Erythroblast (primary cell): ENCODE results near the gene PRDX1.

ENCODE experiments used
- GATA1 ChIP-seq: IDR thresholded peaks from 2 replicates; pipeline ENCODE4 v1.6.1; 2011; ENCODE audit warnings: low read depth, mild to moderate bottlenecking, control low read depth, low read length, moderate library complexity
- POLR2A ChIP-seq: IDR thresholded peaks from 2 replicates; pipeline ENCODE4 v1.6.1; 2011; ENCODE audit warnings: mild to moderate bottlenecking, low read length

- TF ChIP-seq POLR2A (no peak), GATA1 (no peak)
Observed at GRCh38 chr1:45567911-45568310, 46.2 kb upstream of the PRDX1 start.
